SW480 (cell line): ENCODE data around the gene CSF2RB.

Source experiments
- DNase-seq: peaks from one replicate; pipeline ENCODE4 v3.0.0-alpha.2; 2016; ENCODE audit warnings: low spot score

The CSF2RB gene

GRCh38 chr22:36921309-36922104 is 8.1 kb downstream of the CSF2RB start:
- DNase-seq, result no peak

DNA sequence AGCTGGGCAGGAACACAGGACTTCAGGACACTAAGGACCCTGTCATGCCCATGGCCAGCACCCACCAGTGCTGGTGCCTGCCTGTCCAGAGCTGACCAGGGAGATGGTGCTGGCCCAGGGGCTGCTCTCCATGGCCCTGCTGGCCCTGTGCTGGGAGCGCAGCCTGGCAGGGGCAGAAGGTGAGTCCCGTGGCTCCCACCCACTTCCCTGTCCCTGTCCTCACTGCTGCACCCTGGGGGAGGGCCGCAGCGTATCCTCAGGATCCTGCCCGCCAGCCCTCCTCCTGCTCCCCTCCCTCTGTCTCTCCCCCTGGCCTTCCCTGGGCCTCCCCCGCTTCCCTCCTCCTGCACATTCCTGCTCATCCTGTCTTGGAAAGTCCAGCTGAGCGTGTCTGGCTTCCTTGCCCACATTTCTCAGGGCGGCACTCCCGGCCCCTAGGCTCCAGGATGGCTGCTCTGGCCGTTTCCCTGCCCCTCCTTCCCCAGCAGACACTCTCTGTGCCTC is 8.7 kb downstream of the CSF2RB start:
- DNase-seq, result no peak

DNA sequence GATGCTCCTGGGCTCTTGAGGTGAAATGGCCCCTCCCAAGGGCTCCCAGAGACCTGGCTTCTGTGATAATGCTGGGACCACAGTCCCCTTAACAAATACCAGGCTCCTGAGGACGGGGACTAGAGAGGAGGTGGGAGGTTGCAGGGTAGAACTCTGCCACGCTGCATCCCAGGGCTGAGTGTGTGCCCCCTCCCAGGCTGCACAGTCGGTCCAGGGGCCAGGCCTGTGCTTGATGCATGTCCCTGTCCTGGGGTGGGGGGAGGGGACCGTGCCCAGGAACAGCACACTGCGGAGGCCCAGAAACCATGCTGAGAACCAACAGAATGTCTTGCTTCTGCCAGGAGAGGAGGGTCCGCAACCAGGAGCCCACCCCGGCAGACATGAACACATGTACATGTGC is 9.3 kb downstream of the CSF2RB start:
- no peak for DNase-seq

DNA sequence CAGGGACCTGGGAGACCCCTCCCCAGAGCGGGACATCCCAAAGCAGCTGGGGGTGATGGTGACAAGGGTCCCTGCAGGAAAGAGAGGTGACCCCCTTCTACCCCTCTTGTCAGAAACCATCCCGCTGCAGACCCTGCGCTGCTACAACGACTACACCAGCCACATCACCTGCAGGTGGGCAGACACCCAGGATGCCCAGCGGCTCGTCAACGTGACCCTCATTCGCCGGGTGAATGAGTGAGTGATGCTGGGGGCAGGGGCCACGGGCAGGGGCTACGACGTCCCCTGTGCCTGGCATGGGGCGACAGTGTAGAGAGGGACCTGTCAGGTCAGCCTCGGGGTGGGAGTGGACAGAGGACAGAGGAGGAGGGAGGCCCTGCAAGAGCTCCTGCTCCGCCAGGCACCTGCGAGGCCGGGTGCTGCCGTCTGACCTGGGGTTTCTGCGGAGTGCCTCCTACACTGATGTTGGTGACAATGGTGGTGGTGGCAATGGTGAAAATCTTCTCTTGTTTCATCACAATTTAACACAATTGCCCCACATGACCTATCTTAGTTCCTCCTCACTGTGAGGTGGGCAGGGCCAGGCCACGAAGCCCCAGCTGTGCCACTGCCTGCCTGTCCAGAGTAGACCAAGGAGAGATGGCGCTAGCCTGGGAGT is 9.8 kb downstream of the CSF2RB start:
- DNase-seq, result no peak

- DNase-seq, result no peak
Observed at GRCh38 chr22:36924151-36924698, 10.8 kb downstream of the CSF2RB start.

GRCh38 chr22:36925388-36926290 is 12.2 kb downstream of the CSF2RB start:
- no peak for DNase-seq

DNA sequence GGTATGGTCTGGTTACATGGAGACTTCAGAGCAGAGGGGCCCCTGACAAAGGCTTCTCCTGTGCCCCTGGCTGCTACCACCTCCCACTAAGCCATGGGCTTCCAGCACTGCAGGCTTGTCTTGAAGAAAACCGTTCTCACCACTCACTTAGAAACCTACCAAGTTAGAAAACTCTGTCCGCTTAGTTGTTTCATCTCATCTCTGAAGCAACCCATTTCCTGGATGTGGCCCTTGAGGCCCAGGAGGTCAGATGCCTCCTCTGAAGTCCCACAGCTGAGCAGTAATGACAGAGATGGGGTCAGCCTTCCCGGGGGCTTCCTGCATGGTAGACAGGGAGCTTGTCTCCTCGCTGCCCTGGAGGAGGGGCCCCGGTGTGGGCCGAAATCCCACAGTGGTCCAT is 12.9 kb downstream of the CSF2RB start:
- DNase-seq, result no peak

GRCh38 chr22:36926721-36927435 is 13.4 kb downstream of the CSF2RB start:
- no peak for DNase-seq

DNA sequence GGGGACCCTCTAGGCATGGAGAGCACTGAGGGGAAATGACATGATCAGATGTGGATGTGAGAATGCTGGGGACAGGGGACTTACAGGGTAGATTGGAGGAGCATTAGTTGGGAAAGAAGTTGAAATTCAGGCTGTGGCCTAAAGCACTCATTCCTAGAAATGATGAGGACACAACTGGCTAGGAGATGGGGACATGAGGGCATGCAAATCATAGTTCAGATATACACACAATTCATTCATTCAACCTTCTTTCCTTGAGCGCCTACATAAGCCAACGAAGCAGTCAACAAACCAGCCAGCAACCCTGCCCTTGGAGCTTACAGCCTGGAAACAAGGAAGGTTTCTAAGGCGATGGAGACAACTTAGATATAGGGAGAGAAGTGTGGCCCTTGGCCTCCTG is 14.2 kb downstream of the CSF2RB start:
- DNase-seq, result no peak

DNA sequence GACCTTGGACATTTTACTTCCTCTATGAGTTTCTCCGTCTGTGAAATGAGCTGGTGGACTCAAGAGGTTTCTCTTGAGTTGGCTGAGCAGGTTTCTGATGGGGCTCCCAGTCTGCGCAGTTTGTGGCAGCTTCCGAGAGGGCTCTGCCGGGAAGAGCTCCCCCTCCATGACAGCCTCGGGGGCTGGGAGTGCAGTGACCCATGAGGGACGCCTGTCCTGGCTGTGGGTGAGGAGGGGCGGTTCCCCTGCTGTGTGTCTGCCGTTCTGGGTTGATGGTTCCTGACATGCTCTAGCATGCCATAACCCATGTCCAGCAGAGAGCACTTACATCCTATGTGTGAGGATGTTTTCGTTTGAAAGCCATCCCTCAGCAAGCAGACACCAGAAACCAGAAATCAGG is 14.8 kb downstream of the CSF2RB start:
- DNase-seq, result no peak

DNA sequence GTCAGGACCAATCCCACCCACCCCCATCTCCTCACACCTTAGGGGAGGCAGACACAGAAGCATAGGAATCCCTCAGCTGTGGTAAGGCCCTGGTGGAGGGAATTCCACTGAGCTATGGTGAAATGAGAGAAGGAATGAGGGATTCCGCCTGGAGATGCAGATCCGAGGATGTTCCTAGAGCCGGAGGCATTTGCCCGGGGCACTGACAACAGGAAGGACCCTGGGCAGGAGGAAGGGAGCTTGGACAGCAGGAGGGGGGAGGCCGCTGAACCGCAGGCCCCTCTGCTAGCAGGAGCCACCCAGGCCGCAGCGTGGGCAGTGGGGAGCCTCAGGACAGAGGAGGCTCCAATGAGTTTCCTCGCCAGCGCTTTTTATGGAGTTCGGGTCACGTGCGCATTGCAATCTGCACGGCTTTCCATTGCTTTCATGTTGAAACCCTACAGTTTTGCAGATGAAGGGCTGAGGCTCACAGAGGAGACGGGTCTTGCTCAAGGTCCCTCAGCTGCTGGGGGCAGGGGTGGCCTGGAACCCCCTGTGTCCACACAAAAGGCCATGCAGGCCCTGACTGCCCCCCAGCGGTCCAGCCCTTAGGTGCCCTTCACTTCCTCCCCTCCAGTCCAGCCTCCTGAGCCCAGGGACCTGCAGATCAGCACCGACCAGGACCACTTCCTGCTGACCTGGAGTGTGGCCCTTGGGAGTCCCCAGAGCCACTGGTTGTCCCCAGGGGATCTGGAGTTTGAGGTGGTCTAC is 15.5 kb downstream of the CSF2RB start:
- no peak for DNase-seq

GRCh38 chr22:36929621-36930020 is 16.2 kb downstream of the CSF2RB start:
- DNase-seq, result no peak

GRCh38 chr22:36930041-36930935 is 16.9 kb downstream of the CSF2RB start:
- DNase-seq, result no peak

DNA sequence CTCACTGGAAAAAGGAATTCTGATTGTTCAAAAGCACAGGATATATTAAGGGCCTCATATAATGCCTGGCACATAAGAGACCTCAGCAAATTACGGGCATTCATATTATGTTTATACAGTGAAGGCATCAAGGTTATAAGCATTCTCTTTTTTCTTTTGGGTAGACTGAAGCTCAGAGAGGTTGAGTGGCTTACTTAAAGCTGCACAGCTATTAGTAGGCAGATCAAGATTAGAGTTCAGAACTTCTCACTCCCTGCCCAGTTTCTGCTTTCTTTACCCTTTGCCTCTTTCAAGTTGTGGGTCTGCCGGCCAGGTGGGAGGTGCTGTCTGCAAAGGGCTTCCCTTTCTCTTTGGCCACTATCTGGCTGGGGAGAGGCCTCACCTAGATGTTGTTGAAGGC is 18.0 kb downstream of the CSF2RB start:
- no peak for DNase-seq

- DNase-seq, result no peak
Observed at GRCh38 chr22:36933629-36934417, 20.4 kb downstream of the CSF2RB start.

DNA sequence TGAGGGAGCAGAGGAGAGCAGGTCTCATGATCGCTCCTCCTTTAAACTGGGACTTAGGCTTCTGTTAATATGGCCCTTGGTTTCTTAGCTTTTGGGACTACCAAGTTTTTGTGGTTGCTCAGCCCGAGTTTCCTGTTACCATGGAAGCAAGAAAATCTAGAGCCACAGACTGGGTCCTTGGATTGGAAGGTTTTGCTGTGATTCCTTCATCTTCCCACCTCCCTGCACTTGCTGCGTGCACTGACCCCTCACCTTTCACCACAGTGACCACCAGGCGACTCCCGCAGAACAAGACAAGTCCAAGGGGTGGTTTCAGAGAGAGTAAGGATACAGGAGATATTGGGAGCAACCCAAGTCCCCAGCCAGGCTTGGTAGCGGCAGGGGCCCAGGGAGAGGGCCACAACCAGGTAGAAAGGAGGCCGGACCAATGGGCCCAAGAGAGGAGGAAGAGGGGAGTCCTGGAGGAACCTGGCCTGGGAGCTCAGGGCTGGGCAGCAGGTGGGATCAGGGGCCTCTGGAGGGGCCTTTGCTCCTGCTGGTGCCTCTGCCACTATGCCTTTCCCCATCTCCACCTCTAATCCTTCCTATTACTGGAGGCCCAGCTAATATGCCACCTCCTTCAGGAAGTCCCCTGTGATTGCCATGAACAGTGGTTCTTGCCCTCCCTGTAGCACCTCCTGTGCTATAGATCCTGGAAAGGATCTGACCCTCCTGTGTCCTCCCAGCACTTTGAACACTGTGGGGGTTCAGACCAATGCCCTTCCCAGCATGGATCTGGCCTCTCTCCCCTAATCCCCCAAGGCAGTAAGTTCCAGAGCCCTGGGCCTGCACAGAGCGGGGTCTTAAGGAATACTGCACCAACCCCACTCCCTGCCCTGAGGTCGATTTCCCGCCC is 21.2 kb downstream of the CSF2RB start:
- no peak for DNase-seq

DNA sequence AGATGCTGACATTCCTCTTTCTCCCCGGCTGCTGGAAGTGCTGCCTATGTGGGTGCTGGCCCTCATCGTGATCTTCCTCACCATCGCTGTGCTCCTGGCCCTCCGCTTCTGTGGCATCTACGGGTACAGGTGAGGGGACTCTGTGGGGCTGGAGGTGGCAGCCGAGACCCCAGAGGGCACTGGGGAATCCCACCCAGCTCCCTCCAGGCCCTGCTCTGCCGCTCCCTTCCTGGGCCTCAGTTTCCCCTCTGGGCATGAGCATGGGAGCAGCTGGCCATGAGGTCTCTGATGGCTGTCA is 21.8 kb downstream of the CSF2RB start:
- DNase-seq, result no peak

- DNase-seq, result no peak
Observed at GRCh38 chr22:36935694-36936093, 22.3 kb downstream of the CSF2RB start.
